Activated CD4-positive, alpha-beta T cell treated with anti-CD3 and anti-CD28 coated beads, Interleukin-2, amount 10 ng/mL, durations not matched to agents 7 days and 5 days (primary cell): ENCODE results near the gene TEX22. TPM values are rescaled to one million over a fixed set of nuclear protein-coding genes. Genes with fewer than 3 reads are reported as not detected.
"Not testable (repeated sequence)": the region's sequence is repeated elsewhere in the genome, so short reads cannot be mapped to it uniquely, and the experiment has no call there.

Experiments
- CTCF ChIA-PET: fragments of 350-600 bp; sonication (Branson Sonifier 250); formaldehyde crosslinking; loops from one replicate; lab custom pipeline; 2021; ENCODE audit warnings: antibody characterized with exemption; lab: Charles Lee
- POLR2A ChIA-PET: fragments of 350-600 bp; sonication (Branson Sonifier 250); formaldehyde crosslinking; loops from one replicate; lab custom pipeline; 2021; ENCODE audit warnings: antibody characterized with exemption; lab: Charles Lee
- DNase-seq: peaks from one replicate; pipeline ENCODE4 v3.0.0-alpha.2; 2020
- H3K27ac Mint-ChIP-seq: one replicate; pipeline ENCODE4 v1.8.0; 2021; ENCODE audit warnings: mild to moderate bottlenecking, moderate library complexity, mixed read lengths
- H3K27me3 Mint-ChIP-seq: one replicate; pipeline ENCODE4 v1.8.0; 2021; ENCODE audit warnings: mixed read lengths
- H3K36me3 Mint-ChIP-seq: one replicate; pipeline ENCODE4 v1.8.0; 2021; ENCODE audit warnings: low read depth, mixed read lengths
- H3K4me1 Mint-ChIP-seq: one replicate; pipeline ENCODE4 v1.8.0; 2021; ENCODE audit warnings: mixed read lengths
- H3K4me3 Mint-ChIP-seq: one replicate; pipeline ENCODE4 v1.8.0; 2021; ENCODE audit warnings: mild to moderate bottlenecking, moderate library complexity, mixed read lengths
- H3K9me3 Mint-ChIP-seq: one replicate; pipeline ENCODE4 v1.8.0; 2021; ENCODE audit warnings: mixed read lengths
- total RNA-seq, 2 experiments: library from RNA; stranded (reverse); gene quantifications; one replicate each; pipeline ENCODE4 v1.2.3, GENCODE V29; 2021

Gene TEX22
- total RNA-seq, 2 experiments from 2014 or later, result 2.8 to 3.9 TPM

DNA sequence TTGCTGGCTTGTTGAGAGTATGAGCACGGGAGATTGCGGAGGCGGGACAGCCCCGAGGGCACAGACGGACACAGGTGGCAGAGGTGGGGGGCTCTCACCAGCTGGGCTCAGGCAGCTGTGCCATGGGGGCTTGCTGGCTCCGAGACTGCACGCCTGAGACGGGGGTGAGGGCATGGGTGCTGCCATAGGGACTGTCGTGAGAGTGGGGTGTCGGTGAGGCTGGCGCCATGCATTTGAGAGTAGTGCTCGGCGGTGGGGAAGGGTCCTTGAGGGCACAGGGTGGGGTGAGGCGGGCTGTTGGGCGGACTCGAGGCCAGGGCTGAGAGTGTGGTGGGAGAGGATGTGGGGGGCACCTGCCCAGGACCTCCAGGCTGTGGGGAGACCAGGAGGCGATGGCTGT lies 40.7 kb upstream of the TEX22 start:
- Mint-ChIP-seq H3K27ac (no peak overlapping the region), H3K36me3 (no peaks in the 10 kb centered on the region), H3K27me3 (no peaks in the 10 kb centered on the region), H3K9me3 (no peaks in the 10 kb centered on the region), H3K4me1 (no peaks in the 10 kb centered on the region), H3K4me3 (no peak overlapping the region)
- DNase-seq, result no peak
- ChIA-PET POLR2A (no interaction called here), CTCF (no interaction called here)

GRCh38 chr14:105358140-105358846 lies 40.0 kb upstream of the TEX22 start:
- H3K27ac Mint-ChIP-seq, result no peak overlapping the region
- H3K4me3 Mint-ChIP-seq, result no peak overlapping the region
- POLR2A ChIA-PET, result no interaction called here
- no peaks in the 10 kb centered on the region for H3K9me3 Mint-ChIP-seq
- CTCF ChIA-PET, result interaction anchor here (0.5 to 0.7 kb wide), 4 partner anchors 24 to 459 kb away, joined by 3 to 5 read pairs (median 4); no protein-coding TSS in a partner anchor
- peaks cover 2% of the 10 kb centered on the region for H3K27me3 Mint-ChIP-seq
- DNase-seq, result no peak
- H3K4me1 Mint-ChIP-seq, result no peaks in the 10 kb centered on the region
- no peaks in the 10 kb centered on the region for H3K36me3 Mint-ChIP-seq

GRCh38 chr14:105358943-105359342 lies 39.4 kb upstream of the TEX22 start:
- Mint-ChIP-seq H3K4me3 (no peak overlapping the region), H3K27ac (no peak overlapping the region), H3K36me3 (no peaks in the 10 kb centered on the region), H3K4me1 (peaks cover 5% of the 10 kb centered on the region), H3K27me3 (peaks cover 9% of the 10 kb centered on the region), H3K9me3 (no peaks in the 10 kb centered on the region)
- DNase-seq, result no peak
- ChIA-PET CTCF (interaction anchor here (0.5 to 0.7 kb wide), 3 partner anchors 24 to 460 kb away, joined by 3 to 5 read pairs (median 4); no protein-coding TSS in a partner anchor), POLR2A (no interaction called here)

DNA sequence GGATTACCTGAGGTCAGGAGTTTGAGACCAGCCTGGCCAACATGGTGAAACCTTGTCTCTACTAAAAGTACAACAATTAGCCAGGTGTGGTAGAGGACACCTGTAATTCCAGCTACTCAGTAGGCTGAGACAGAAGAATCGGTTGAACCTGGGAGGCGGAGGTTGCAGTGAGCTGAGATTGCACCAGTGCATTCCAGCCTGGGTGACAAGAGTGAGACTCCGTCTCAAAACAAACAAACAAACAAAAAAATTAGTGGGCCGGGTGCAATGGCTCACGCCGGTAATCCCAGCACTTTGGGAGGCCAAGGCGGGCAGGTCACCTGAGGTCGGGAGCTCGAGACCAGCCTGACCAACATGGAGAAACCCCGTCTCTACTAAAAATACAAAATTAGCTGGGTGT lies 36.9 kb upstream of the TEX22 start:
- H3K36me3 Mint-ChIP-seq, result not testable (repeated sequence)

DNA sequence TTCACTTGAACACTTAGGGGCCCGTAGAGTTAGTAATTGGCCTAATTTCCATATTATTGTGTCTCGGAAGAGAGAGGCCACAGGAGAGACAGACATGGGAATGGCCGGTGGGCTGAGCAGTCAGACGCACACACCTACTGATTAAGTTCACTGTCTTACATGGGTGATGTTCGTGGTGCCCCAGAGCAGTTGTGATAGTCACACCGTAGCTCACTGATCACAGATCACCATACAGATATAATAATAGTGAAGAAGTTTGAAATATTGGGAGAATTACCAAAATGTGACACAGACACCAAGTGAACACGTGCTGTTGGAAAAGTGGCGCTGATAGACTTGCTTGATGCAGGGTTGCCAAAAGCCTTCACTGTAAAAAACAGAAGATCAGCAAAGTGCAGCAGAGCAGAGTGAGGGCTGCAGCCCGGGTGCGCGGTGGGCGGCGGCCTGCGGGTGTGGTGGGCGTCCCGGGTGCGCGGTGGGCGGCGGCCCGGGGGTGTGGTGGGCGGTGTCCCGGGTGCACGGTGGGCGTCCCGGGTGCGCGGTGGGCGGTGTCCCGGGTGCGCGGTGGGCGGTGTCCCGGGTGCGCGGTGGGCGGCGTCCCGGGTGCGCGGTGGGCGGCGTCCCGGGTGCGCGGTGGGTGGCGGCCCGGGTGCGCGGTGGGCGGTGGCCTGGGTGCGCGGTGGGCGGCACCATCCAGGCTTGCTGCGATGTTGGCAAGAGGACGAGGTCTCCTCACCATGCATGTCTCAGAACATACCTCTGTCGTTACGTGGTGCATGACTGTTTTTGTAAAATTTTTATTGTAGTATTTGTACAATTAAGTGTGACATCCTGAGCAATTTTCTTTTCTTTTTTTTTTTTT lies 34.3 kb upstream of the TEX22 start:
- H3K4me3 Mint-ChIP-seq, result no peak overlapping the region
- DNase-seq, result peak; percentile 31
- no peaks in the 10 kb centered on the region for H3K9me3 Mint-ChIP-seq
- H3K4me1 Mint-ChIP-seq, result peaks cover 7% of the 10 kb centered on the region
- no peaks in the 10 kb centered on the region for H3K36me3 Mint-ChIP-seq
- ChIA-PET POLR2A (no interaction called here), CTCF (interaction anchor here (1.0 to 1.5 kb wide), 3 partner anchors 9 to 173 kb away, joined by 3 read pairs; no protein-coding TSS in a partner anchor)
- no peak overlapping the region for H3K27ac Mint-ChIP-seq
- peaks cover 10% of the 10 kb centered on the region for H3K27me3 Mint-ChIP-seq

More for the DNA sequence above, 36.9 kb upstream of the TEX22 start:
- H3K27ac Mint-ChIP-seq, POLR2A ChIA-PET, H3K4me3 Mint-ChIP-seq, H3K9me3 Mint-ChIP-seq, H3K4me1 Mint-ChIP-seq, DNase-seq: not testable (repeated sequence)
- CTCF ChIA-PET, result interaction anchor here (1.8 kb wide), 1 partner anchor 9 kb away, joined by 5 read pairs; no protein-coding TSS in a partner anchor
- H3K27me3 Mint-ChIP-seq, result peaks cover 10% of the 10 kb centered on the region

- DNase-seq, result no peak
- Mint-ChIP-seq H3K4me3 (no peak overlapping the region), H3K27ac (no peak overlapping the region), H3K9me3 (no peaks in the 10 kb centered on the region), H3K27me3 (peaks cover 10% of the 10 kb centered on the region), H3K4me1 (peaks cover 7% of the 10 kb centered on the region), H3K36me3 (no peaks in the 10 kb centered on the region)
- CTCF ChIA-PET, result interaction anchor here (1.1 to 2.1 kb wide), 3 partner anchors 116 to 172 kb away, joined by 3 to 12 read pairs (median 6); no protein-coding TSS in a partner anchor
- POLR2A ChIA-PET, result interaction anchor here (0.6 kb wide), 1 partner anchor 22 kb away, joined by 5 read pairs; no protein-coding TSS in a partner anchor
These were observed 33.2 kb upstream of the TEX22 start for GRCh38 chr14:105365101-105365500.

GRCh38 chr14:105365681-105366080 lies 32.7 kb upstream of the TEX22 start:
- DNase-seq, result no peak
- ChIA-PET CTCF (interaction anchor here (0.6 to 2.1 kb wide), 5 partner anchors 115 to 172 kb away, joined by 3 to 12 read pairs (median 4); no protein-coding TSS in a partner anchor), POLR2A (interaction anchor here (0.6 kb wide), 1 partner anchor 23 kb away, joined by 5 read pairs; no protein-coding TSS in a partner anchor)
- Mint-ChIP-seq H3K4me1 (peaks cover 8% of the 10 kb centered on the region), H3K4me3 (no peak overlapping the region), H3K36me3 (no peaks in the 10 kb centered on the region), H3K27ac (no peak overlapping the region), H3K9me3 (no peaks in the 10 kb centered on the region), H3K27me3 (peaks cover 10% of the 10 kb centered on the region)

DNA sequence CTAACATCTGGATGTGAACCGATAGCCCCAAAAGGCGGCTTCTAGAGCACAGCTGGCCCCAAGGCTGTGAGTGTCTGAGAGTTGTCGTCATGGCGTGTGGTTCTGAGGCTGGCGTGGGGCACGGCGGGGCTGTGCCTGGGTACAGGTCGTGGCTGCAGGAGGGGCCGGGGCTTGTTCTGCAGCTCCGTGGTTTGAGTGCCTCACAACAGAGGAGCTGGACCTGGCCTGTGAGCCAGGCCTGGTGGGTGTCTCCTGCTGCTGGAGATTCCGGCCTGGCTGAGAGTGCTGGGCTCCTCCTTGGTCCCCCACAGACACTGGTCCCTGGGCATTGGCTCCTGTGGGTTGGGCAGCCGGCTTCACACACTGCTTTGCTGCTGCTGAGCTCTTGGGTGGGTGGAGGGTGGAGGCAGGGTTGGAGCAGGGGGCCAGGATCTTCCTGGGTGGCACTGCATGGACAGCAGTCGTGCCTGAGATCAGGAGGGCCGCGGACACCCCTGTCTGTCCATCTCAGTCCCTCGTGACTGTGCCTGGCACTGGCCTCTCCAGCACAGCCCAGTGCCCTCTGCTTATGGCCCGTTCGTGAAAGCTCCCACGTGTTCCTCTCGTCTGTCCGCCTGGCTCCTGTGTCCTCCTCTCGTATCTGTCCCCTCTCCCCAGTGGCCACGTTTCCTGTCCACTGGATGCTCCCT lies 31.8 kb upstream of the TEX22 start:
- Mint-ChIP-seq H3K27ac (no peak overlapping the region), H3K9me3 (no peaks in the 10 kb centered on the region), H3K27me3 (peaks cover 10% of the 10 kb centered on the region), H3K4me1 (peaks cover 10% of the 10 kb centered on the region), H3K36me3 (no peaks in the 10 kb centered on the region), H3K4me3 (no peak overlapping the region)
- CTCF ChIA-PET, result interaction anchor here (0.6 to 2.1 kb wide), 4 partner anchors 123 to 171 kb away, joined by 3 to 12 read pairs (median 4); no protein-coding TSS in a partner anchor
- no peak for DNase-seq
- POLR2A ChIA-PET, result no interaction called here

GRCh38 chr14:105367116-105368031 lies 31.0 kb upstream of the TEX22 start:
- CTCF ChIA-PET, result interaction anchor here (1.6 kb wide), 1 partner anchor 170 kb away, joined by 4 read pairs; no protein-coding TSS in a partner anchor

GRCh38 chr14:105368032-105368417 lies 30.3 kb upstream of the TEX22 start:
- Mint-ChIP-seq H3K27me3 (peaks cover 10% of the 10 kb centered on the region), H3K9me3 (no peaks in the 10 kb centered on the region), H3K27ac (no peak overlapping the region), H3K36me3 (no peaks in the 10 kb centered on the region), H3K4me1 (peaks cover 10% of the 10 kb centered on the region), H3K4me3 (no peak overlapping the region)
- CTCF ChIA-PET, result no interaction called here
- no peak for DNase-seq
- POLR2A ChIA-PET, result no interaction called here

More at GRCh38 chr14:105367116-105368031, 31.0 kb upstream of the TEX22 start:
- no peaks in the 10 kb centered on the region for H3K36me3 Mint-ChIP-seq
- H3K4me1 Mint-ChIP-seq, result peaks cover 10% of the 10 kb centered on the region
- DNase-seq, result no peak
- no peak overlapping the region for H3K4me3 Mint-ChIP-seq
- POLR2A ChIA-PET, result no interaction called here
- H3K27me3 Mint-ChIP-seq, result peaks cover 10% of the 10 kb centered on the region
- H3K27ac Mint-ChIP-seq, result no peak overlapping the region
- no peaks in the 10 kb centered on the region for H3K9me3 Mint-ChIP-seq

DNA sequence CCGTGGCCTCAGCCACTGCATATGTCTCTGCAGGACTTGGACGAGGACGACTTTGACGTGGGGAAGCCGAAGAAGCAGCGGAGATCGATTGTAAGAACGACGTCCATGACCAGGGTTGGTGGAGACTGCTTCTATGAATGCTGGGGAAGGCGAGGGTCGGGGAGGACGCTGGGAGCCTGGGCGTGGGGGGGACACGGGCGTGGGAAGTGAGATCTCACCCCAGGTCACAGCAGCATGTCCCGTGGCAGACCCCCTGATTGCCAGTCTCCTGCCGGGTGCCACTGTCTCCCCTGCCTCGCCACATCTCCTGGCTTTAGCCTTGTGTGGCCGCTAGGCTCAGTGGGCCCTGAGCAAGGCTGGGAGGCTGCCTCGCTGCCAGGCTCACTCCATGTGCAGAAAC lies 29.9 kb upstream of the TEX22 start:
- no peak for DNase-seq
- Mint-ChIP-seq H3K27ac (no peak overlapping the region), H3K27me3 (peaks cover 6% of the 10 kb centered on the region), H3K4me3 (no peak overlapping the region), H3K4me1 (peaks cover 10% of the 10 kb centered on the region), H3K9me3 (no peaks in the 10 kb centered on the region), H3K36me3 (peaks cover 3% of the 10 kb centered on the region)
- ChIA-PET POLR2A (no interaction called here), CTCF (interaction anchor here (4.4 kb wide), 1 partner anchor 121 kb away, joined by 30 read pairs; no protein-coding TSS in a partner anchor)
